GM19239 (cell line): ENCODE data around the gene DMD.

Experiments used
- DNase-seq: peaks from one replicate; pipeline ENCODE4 v3.0.0; 2011; ENCODE audit warnings: low spot score; ENCODE audit not compliant: insufficient read length
- FAIRE-seq: peaks from 2 replicates; lab custom pipeline; 2011; peaks lifted over from hg19 to GRCh38; lab: Jason Lieb, UNC

DMD gene

DNA sequence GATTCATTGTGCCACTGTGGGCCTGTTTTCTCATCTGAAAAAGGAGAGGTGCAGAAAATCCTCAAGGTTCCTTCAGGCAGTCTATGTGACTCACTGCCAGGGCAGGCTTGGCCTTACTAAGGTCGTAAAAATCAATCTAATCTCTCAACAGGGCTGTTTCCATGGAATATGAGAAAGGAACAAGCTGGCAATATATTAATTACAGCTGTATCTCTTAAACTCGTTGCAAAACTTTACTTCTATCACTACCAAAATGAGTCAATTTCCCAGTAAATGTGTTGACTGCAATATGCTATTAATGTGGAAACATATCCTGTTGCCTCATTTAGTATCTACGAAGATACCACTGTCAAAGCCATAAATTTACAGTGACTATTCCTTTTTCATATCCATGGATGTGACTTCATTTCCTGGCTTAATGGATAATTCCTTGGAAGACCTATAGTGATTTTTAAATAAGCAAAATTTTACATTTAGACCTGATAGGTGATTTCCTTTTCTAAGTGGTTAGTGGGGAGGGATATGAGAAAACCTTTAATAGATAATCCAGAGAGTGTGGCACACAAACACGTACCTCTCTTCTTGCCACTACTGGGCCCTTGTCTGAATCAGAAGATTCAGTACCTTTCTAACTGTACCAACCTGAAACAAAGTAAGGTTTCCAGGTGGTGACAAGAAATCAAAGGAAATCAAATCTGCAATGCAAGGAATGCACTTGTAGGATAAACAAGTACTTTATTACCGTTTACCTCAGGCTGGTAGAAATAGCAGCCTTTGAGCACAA, 2012.1 kb downstream of the DMD start:
- DNase-seq (no peak), FAIRE-seq (no peak)

DNA sequence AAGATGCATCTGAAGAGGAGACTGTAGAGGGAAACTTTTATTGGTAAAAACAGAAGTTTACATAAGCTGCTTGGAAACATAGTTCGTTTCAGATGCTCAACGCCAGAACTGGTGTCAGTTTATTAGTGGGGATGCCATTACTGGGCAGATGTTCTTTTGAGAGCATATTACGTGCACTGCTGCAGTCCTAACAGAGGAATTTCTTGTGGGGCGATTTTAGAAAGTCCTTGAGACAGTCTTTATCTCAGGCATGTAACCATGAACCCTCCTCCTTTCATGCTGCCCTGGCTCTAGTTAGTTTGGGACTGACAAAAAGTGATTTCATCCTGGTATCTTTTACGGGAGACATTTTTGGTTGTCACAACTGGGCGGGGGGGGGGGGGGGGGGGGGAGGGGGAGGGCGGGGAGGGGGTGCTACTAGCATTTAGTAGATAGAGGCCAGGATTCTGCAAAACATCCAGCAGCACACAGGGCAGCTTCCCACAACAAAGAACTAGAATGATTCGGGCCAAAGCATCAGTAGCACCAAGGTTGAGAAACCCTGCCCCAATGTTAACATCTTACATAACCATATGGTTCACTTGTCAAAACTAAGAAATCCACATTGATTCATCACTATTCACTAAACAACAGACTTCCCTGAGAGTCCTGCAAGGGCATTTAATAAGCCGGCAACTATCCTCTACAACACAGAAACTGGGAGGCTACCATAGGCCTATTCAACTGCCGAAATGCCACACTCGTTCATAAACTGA, 2021.0 kb downstream of the DMD start:
- FAIRE-seq = no peak

DNA sequence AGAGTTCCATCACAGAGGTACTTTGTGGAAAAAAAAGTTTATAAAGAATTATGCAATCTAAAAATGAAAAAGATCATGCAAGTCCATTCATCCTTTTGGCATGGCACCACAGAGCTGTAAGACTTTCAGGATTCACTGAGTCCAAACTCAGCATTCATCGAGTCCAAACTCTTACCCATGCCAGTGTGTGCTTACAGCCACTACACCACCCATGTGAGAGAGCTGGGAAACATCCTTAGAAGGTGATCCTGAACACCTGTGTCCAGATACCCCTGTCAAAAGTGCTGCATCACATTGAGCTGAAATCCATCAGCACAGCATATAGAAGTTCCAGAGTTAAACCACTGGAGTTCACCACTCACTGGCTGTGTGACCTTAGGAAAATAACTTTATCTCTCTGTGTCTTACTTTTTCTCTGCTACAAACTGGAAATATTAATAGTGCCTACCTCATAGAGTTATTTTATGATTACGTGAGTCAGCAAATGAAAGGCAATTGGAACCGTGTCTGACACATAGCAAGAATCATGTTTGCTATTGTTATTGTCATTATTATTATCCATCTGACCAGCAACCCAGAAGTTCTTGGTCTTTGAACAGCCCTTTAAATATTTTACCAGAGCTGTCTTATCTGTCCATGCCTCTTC, 2024.5 kb downstream of the DMD start:
- no peak for DNase-seq
- no peak for FAIRE-seq

More for the DNA sequence above, 2021.0 kb downstream of the DMD start:
- DNase-seq = no peak

DNA sequence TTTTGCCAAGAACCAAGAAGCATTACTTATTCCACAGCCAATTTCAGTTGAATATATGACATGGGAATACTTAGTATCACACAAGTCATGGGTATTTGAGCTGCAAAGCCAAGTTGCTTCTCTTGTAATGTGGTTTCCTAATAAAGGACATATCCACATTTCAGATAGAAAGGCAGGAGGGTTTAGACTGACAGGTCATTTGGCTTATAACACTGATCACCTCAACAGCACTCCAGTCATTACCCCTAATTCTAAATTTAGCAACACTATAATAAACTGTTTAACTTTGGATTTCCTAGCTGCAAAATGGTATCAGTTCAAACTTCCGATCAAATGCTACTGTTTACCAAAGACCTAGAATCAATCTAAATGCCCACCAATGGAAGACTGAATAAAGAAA, 2025.5 kb downstream of the DMD start:
- DNase-seq = no peak
- no peak for FAIRE-seq

DNA sequence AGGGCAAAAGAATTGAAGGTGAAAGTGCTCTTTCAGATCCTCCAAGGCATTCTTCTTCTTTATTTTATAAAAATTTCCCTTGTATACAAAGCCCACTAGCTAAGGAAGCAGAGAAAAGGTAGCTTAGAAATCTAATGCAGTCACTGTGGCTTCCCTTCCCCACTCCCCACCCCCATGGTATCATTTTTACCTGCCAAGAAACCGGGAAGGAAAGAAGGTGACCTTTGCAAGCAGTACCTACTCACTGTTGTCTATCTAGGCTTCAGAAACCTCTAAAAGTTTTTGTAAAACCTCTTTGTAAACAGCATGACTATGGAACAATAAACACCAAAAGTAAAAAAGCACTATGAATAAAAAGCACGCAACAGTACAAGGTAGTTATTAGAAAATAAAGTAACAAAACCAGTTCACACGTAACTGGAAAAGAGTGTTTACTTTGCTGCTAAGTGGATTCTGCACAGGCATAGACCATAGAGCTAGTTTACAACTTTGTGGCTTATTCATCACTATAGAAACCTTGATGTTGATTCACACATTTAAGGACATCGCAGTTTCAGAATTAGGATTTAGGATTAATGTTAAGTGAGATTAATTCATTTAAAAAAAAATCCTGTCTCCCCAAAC, 2029.9 kb downstream of the DMD start:
- DNase-seq (no peak), FAIRE-seq (no peak)

DNA sequence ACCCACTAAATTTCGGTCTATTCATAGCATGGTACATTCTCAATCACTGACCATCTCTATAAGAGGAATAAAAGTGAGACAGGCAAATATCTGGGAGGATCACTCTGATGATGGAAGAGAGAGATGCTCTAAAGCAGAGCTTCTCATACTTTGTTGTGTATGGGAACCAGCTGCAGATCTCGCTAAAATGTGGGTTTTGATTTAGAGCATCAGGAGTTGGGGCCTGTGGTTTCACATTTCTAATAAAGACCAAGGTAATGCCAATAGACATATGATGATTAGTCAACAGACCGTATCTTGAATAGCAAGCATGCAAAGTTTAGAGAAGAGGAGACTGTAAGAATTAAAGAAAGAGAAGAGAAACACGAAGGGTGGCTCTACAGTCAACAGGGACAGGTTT, 2032.1 kb downstream of the DMD start:
- DNase-seq (no peak), FAIRE-seq (peak; percentile 44)

DNA sequence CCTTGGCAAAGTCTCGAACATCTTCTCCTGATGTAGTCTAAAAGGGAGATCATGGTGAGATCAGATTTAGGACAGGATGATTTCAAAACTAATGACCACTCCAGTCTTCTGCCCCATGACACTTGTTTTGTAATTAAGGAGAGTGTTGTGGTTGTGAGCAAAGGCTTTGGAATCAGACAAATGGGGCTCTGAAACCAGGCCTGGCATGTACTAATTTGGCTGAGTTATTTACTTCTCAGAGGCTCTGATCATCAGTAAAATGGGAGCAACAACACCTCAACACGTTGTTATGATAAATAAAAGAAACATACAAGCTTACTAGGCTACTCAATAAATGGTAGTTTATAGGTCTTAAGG, 2032.6 kb downstream of the DMD start:
- FAIRE-seq (peak; percentile 66), DNase-seq (no peak)

DNA sequence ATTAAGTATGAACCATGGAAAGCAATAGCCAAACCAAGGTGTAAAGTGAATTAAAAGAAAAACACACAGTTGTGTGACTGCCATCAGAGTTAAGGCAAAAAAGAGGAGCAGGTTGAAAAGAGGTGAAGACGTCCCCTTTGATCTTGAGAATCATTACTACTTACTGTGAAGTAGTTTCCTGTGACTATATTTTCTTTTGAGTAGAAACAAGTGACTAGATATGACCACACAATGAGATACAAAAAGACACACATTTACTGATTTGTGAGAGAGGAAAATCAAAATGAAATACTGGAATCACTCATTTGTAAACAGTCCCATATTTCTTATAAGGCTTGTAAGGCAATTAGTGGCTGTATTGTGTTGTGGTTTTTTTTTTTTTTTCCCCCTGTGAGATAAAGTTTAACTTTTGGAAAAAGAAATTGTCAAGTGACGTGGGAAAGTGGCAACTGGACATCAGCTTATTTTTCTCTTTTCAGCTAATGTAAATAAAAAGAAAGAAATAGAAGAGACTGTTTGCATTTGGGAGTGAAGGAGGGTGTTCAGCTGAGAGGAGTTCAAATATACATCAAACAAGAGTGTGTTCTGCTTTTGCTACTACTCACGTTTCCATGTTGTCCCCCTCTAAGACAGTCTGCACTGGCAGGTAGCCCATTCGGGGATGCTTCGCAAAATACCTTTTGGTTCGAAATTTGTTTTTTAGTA, 2033.1 kb downstream of the DMD start:
- DNase-seq (no peak), FAIRE-seq (peak; percentile 82)

DNA sequence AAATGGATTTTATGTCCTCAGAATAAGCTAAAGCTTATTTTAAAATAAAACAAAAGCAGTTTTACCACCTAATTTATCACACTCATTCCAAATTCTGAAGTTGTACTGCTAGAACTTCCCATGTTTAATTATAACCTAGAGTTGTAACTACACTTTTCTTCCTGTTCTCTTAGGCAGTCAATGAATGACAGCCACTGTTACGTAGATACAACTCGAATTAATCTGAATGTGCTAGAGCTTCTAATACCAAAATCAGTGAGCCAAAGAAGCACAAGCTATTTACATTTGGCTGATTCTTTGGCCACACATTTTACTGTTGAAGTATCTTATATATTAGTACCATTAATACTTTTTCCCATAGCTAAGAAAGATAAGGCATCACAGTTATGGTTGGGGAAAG, 2040.6 kb downstream of the DMD start:
- no peak for DNase-seq
- peak; percentile 74 for FAIRE-seq

DNA sequence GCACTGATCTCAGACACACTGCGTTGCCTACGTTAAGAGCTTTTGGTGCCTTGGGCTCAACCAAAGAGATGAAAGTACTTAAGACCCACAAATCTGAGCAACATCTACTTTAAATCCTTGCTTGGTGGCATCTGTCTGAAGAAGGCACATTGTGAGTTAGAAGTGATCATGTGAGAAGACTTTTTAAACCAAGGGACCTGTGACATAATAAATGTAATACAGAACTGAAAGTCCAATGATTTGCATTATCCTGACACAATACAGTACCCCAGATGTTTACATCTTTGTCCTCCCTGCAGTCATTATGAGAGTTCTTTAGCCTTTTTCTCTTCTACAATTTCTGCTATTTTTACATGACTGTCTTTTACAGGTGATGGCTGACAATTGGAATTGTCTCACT, 2042.8 kb downstream of the DMD start:
- FAIRE-seq (peak; percentile 95), DNase-seq (peak; percentile 2)

DNA sequence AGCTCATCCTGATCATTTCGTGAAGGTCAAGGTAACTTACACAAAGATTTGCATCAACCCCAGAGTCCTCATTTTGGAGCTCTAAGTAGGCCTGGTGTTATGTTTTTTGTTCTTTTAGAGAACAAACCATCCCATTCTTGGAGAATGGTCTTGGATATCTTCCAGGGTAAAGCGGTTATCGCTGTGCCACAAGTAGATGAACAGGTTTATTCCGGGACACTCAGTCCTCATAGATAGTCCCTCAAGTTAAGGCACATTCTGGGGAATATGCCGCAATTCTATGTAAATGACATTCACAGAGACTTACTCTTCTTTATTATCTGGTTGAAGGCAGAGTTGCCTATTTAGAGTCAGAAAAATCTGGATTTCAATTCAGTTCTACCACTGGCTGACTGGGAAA, 2044.5 kb downstream of the DMD start:
- FAIRE-seq (no peak), DNase-seq (no peak)

DNA sequence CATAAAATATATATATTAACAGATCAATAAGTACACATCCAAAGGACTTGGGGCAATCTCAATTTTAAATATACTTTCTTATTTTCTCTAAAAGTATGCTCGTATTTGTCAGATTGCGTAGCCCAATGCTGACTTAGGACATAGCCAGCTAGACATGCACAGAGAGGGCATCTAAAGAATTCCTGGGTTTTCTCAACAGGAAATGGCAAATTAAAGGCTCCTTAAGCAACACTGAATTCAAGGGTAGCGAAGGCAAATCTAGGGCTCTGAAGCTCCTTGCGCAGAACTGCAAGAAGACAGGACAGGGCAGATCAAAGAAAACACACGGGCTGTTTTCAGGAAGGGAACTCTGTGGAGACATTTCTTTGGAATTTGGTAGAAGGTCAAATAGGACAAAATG, 2044.9 kb downstream of the DMD start:
- FAIRE-seq (no peak), DNase-seq (no peak)

DNA sequence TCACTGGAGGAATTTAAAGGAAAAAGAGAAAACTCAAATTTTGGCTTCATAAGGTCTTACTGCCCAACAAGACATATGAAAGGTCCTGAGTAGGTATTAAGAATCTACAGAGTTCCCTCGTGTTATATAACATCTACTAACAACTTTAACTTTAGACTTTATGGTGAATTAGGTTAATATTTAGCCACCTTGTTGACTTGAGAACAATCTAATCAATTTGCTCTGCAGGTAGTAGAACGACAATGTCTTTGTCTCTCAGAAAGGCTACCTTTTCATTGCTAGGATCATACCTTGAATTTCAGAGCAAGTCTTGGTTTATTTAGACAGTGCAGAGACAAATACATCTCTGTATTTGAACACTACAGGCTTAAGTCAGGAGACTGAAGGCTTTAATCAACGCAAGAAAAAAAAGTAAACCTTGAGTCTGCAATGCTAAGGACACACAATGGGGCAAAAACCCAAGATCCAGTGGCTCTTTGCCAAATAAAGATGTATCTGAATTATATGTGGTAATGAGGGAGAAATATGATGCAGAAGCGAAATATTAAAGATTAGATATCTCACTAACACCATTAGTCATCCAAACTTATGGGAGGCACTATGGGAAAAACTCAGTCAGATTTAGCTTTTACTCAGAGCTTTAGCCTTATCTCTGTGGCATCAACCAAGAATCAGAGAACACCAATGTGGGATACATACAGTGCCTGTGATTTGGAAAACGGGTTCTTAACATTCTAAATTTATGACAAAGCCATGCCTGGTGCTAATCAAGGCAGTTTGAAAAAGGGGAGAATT, 2045.9 kb downstream of the DMD start:
- no peak for FAIRE-seq
- no peak for DNase-seq

DNA sequence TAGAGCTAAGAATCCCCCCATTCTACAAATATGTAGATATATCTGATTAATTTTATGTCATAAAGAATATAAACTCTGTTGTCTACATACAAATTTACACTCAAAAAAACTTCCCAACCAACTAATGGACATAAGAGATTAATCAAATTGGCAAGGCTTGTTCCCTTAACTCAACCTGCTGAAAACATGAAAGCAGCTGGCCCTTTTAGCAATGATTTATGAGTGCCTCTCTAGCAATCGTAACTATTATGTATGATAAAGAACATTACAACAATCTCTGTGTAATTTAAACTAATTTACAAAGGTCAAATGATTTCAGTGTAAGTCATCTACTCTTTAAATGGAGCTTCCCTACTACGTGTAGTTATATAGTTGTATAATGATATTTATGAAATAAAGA, 2056.4 kb downstream of the DMD start:
- FAIRE-seq = no peak
- DNase-seq = no peak

DNA sequence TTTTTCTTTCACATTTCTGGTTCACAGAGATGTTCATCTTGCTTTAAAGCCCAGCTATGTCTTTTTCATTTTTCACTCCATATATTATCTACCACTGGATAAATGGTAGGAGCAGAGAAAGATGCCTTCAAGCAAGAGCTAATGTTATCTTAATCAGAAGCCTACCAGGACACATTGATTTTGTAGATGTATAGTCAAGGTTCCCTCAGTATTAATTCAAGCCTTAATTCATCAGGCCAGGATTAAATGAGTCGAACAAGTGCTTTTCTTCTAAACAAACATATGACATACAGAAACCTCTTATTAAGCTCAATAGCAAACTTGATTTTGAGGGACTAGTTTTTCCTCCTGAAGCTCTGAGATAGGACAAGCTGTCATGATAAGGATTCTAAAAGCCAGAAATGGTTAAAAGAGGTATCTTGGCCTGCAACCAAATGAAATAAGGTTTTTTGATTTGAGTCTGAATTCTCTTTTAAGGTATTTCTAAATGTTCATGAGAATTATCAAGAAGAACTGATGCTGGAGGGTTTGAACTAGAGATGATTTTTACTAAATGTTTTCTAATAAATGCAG, 2057.8 kb downstream of the DMD start:
- FAIRE-seq = peak; percentile 70

DNA sequence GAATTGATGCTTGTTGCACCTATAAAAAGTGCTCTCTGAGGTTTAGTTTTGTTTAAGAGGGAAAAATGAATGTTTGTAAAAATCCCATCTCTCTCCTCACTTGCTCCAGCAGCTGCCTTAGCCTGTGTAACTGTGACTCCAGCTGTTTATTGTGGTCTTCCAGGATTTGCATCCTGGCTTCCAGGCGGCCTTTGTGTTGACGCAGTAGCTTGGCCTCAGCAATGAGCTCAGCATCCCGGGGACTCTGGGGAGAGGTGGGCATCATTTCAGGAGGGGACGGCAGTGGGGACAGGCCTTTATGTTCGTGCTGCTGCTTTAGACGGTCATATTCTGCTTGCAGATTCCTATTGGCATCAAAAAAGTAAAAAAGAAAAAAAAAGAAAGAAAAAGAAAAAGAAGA, 2064.2 kb downstream of the DMD start:
- no peak for DNase-seq
- FAIRE-seq = no peak

More for the DNA sequence above, 2057.8 kb downstream of the DMD start:
- no peak for DNase-seq

DNA sequence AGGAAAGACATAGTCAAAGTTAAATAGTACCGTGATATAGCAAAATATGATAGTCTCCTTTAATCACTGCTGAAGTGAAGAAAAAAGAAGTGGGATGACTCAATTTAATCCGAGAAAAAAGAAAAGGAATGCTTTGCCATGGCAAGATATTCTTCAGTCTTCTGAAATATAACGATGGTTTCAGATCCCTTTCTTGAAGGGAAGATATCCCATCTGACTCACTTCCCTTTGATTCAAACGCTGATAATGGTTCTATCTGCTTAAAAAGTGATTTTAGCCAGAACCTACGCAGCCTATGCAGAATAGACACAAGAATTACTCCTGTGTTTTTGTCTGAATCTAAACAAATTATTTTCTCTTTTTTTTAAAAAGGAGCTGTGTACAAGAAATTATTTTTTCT, 2071.4 kb downstream of the DMD start:
- DNase-seq (no peak), FAIRE-seq (peak; percentile 78)

DNA sequence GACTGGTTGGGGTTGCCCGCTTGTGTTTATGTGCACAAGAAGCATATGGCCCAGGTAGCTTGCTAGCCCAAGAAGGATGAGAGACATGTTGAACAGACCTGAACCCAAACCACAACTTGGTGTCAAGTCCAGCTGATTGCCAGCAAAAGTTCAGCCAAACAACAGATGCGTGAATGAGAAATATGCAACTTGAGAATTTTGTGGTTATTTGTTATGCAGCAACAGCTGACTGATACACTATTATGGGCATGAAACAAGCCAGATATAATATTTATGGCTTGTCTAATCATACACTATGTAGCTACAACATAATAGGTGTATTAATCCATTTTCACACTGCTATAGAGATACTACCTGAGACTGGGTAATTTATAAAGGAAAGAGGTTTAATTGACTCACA, 2073.2 kb downstream of the DMD start:
- no peak for FAIRE-seq

DNA sequence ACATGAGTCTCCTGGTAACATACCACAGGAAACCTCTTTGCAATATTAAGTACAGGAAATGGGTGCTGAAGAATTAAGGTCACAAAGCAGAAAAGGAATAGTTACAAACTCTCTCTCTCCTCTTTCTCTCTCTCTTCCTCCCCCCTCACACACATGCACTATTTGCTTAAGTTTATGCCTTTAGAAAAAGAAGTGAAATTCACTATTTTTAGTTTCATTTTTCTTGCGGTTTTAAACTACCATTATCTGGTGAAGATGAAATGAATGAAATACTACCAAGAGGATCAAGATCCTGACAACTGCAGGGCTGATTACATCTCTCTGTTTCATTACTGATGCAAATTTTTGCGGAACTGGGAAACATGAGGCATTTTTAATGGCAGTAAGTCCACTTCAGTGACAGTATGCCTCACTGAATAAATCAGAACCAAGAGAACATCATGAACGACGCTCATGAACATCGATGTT, 2075.2 kb downstream of the DMD start:
- peak; percentile 97 for FAIRE-seq

More for the DNA sequence above, 2073.2 kb downstream of the DMD start:
- DNase-seq = no peak

More for the DNA sequence above, 2075.2 kb downstream of the DMD start:
- peak; percentile 4 for DNase-seq
